Measurements from ENCODE around the gene FER.
"Not testable (repeated sequence)": the region's sequence is repeated elsewhere in the genome, so short reads cannot be mapped to it uniquely, and the experiment has no call there.

Gene FER

DNA sequence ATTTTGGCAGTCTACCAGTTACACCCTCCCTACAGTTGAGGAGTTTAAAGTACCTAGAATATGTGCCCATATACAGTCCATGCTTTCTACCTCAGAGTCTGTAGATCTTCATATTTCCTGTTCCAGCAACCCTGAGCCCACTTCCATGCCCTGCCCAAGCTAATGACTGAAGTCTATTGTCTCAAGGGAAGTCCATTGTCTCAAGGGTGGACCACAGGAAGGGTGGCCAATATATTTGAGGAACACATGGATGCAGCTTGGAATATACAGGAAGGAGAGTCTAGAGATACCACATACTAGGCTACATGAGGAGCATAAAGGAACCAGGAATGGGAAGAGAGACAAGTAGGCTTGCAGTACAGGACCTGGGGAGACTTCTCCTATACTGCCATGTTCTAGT is 274.4 kb downstream of the FER start:
- no peak for DNase-seq
- Histone ChIP-seq H3K36me3 (ENCODE audit: insufficient read depth, low read length) (peaks cover 4% of the 10 kb centered on the region; the same call in 1 of the 2 replicates), H3K27me3 (ENCODE audit: insufficient read depth, low read length, poor library complexity) (no peaks in the 10 kb centered on the region), H3K27ac (ENCODE audit: low read length) (no peak overlapping the region), H3K4me3 (ENCODE audit: low read depth in 1 of 2, low read length in 2 of 2) (no peak overlapping the region), H3K4me1 (ENCODE audit: insufficient read depth, low read length) (no peaks in the 10 kb centered on the region), H2AFZ (ENCODE audit: low read depth, low read length) (no peak overlapping the region), H3K79me2 (ENCODE audit: insufficient read depth, low read length) (no peaks in the 10 kb centered on the region), H3K9me3 (ENCODE audit: insufficient read depth, low read length, severe bottlenecking) (peaks cover 3% of the 10 kb centered on the region), H4K20me1 (ENCODE audit: insufficient read depth, low read length) (no peaks in the 10 kb centered on the region), H3K9ac (ENCODE audit: low read depth, low read length) (no peak overlapping the region), H3K4me2 (ENCODE audit: insufficient read depth, low read length) (no peak overlapping the region)
- no peak for ATAC-seq (ENCODE audit: insufficient read depth, low read depth)
- TF ChIP-seq EZH2 (IDR thresholded peaks at IDR 0.05; ENCODE audit: borderline replicate concordance, low read depth, low read length, severe bottlenecking), result no peak
- TF ChIP-seq, protein P1, sequence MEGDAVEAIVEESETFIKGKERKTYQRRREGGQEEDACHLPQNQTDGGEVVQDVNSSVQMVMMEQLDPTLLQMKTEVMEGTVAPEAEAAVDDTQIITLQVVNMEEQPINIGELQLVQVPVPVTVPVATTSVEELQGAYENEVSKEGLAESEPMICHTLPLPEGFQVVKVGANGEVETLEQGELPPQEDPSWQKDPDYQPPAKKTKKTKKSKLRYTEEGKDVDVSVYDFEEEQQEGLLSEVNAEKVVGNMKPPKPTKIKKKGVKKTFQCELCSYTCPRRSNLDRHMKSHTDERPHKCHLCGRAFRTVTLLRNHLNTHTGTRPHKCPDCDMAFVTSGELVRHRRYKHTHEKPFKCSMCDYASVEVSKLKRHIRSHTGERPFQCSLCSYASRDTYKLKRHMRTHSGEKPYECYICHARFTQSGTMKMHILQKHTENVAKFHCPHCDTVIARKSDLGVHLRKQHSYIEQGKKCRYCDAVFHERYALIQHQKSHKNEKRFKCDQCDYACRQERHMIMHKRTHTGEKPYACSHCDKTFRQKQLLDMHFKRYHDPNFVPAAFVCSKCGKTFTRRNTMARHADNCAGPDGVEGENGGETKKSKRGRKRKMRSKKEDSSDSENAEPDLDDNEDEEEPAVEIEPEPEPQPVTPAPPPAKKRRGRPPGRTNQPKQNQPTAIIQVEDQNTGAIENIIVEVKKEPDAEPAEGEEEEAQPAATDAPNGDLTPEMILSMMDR (IDR thresholded peaks at IDR 0.05; ENCODE audit: borderline replicate concordance, extremely low read depth, low read length, poor library complexity, severe bottlenecking), result no peak

DNA sequence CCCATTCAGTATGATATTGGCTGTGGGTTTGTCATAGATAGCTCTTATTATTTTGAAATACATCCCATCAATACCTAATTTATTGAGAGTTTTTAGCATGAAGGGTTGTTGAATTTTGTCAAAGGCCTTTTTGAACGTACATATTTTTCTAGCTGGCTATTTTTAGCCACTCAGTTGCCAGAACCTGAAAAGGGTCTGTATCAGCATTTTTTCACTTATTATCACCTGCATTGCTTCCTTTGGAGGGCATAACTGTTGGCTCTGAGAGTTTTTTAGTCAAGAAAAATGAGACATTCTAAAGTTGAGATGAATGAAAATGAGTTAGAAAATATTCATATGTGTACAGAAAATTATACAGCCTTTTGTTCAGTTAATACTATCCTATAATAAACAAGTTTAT is 278.0 kb downstream of the FER start:
- H3K9me3 ChIP-seq (ENCODE audit: insufficient read depth, low read length, severe bottlenecking); H3K4me3 ChIP-seq (ENCODE audit: low read depth in 1 of 2, low read length in 2 of 2); H3K36me3 ChIP-seq (ENCODE audit: insufficient read depth, low read length); H4K20me1 ChIP-seq (ENCODE audit: insufficient read depth, low read length); DNase-seq; H3K4me1 ChIP-seq (ENCODE audit: insufficient read depth, low read length); H2AFZ ChIP-seq (ENCODE audit: low read depth, low read length); H3K4me2 ChIP-seq (ENCODE audit: insufficient read depth, low read length); H3K27ac ChIP-seq (ENCODE audit: low read length); H3K9ac ChIP-seq (ENCODE audit: low read depth, low read length); H3K27me3 ChIP-seq (ENCODE audit: insufficient read depth, low read length, poor library complexity); H3K79me2 ChIP-seq (ENCODE audit: insufficient read depth, low read length); ATAC-seq (ENCODE audit: insufficient read depth, low read depth): not testable (repeated sequence)

DNA sequence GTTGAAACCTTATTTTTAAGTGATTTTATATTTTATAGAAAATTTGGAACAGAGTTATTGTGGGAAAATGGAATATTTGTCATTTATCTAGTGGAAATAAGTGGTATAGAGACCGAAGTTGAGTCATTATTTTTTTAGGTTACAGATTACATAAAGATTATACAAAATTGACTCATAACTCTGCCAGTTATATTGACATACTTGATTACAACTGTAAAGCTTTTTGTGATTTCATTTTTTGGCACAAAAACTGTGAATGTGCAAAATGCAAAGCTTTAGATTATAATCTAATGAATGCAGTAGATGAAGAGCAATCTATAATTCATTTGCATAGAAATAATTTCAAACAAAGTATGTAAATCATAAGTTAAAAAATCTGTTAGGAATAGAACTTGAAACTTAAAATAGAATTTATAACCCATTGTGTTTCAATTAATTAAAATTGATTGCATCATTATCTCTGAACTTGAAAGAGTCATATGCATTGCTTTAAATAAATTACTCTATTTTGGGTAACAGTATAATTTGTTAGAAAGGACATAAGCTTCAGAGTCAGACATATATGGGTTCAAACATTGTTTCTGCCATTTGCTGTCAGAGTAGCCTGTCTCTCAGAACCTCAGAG is 280.4 kb downstream of the FER start:
- Histone ChIP-seq H3K4me1 (ENCODE audit: insufficient read depth, low read length) (no peaks in the 10 kb centered on the region), H3K27me3 (ENCODE audit: insufficient read depth, low read length, poor library complexity) (no peaks in the 10 kb centered on the region), H3K9ac (ENCODE audit: low read depth, low read length) (no peak overlapping the region), H3K79me2 (ENCODE audit: insufficient read depth, low read length) (no peaks in the 10 kb centered on the region), H3K27ac (ENCODE audit: low read length) (no peak overlapping the region), H4K20me1 (ENCODE audit: insufficient read depth, low read length) (0 out of 2 replicates have a peak, but pooled peaks cover 2% of the 10 kb centered on the region), H3K9me3 (ENCODE audit: insufficient read depth, low read length, severe bottlenecking) (peaks cover 3% of the 10 kb centered on the region), H3K4me2 (ENCODE audit: insufficient read depth, low read length) (no peak overlapping the region), H3K36me3 (ENCODE audit: insufficient read depth, low read length) (peaks cover 4% of the 10 kb centered on the region; the same call in 1 of the 2 replicates), H3K4me3 (ENCODE audit: low read depth in 1 of 2, low read length in 2 of 2) (no peak overlapping the region), H2AFZ (ENCODE audit: low read depth, low read length) (no peak overlapping the region)
- TF ChIP-seq EZH2 (IDR thresholded peaks at IDR 0.05; ENCODE audit: borderline replicate concordance, low read depth, low read length, severe bottlenecking), result no peak
- TF ChIP-seq, protein P1 (IDR thresholded peaks at IDR 0.05; ENCODE audit: borderline replicate concordance, extremely low read depth, low read length, poor library complexity, severe bottlenecking), result no peak
- DNase-seq, result no peak
- no peak for ATAC-seq (ENCODE audit: insufficient read depth, low read depth)

DNA sequence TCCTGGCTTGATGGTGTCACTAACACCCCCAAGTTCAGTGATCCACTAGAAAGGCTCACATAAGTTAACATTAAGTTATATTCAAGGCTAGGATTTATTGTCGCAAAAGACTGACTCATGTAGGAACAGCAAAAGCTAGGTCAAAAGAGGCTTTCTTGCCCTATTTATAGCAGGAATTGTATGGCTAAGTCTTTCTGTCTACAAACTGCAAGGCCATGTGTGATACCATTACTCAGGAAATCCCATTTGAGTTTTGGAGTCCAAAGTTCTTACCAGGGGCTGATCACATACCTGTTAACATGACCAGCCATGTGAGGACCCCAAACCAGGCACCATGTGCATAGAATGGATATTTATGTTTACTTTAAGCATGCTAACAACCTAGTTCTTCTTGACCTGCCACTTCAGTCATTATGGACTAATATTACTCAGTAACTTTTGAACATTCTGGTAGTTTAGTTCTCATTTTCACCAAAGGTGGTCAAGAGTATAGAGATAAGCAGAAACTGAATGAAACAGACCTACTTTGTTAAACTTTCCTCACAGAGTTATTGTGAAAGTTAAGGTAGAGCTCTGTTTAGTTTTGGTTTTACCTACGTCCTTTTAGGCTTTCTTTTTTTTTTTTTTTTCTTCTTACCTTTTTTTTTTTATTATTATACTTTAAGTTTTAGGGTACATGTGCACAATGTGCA is 281.1 kb downstream of the FER start:
- Histone ChIP-seq H3K4me1 (ENCODE audit: insufficient read depth, low read length) (no peaks in the 10 kb centered on the region), H3K9me3 (ENCODE audit: insufficient read depth, low read length, severe bottlenecking) (peaks cover 3% of the 10 kb centered on the region), H2AFZ (ENCODE audit: low read depth, low read length) (no peak overlapping the region), H4K20me1 (ENCODE audit: insufficient read depth, low read length) (0 out of 2 replicates have a peak, but pooled peaks cover 2% of the 10 kb centered on the region), H3K4me2 (ENCODE audit: insufficient read depth, low read length) (no peak overlapping the region), H3K79me2 (ENCODE audit: insufficient read depth, low read length) (no peaks in the 10 kb centered on the region), H3K36me3 (ENCODE audit: insufficient read depth, low read length) (peaks cover 4% of the 10 kb centered on the region; the same call in 1 of the 2 replicates), H3K27me3 (ENCODE audit: insufficient read depth, low read length, poor library complexity) (no peaks in the 10 kb centered on the region), H3K4me3 (ENCODE audit: low read depth in 1 of 2, low read length in 2 of 2) (no peak overlapping the region), H3K9ac (ENCODE audit: low read depth, low read length) (no peak overlapping the region), H3K27ac (ENCODE audit: low read length) (no peak overlapping the region)
- TF ChIP-seq, protein P1 (IDR thresholded peaks at IDR 0.05; ENCODE audit: borderline replicate concordance, extremely low read depth, low read length, poor library complexity, severe bottlenecking), result no peak
- no peak for TF ChIP-seq EZH2 (IDR thresholded peaks at IDR 0.05; ENCODE audit: borderline replicate concordance, low read depth, low read length, severe bottlenecking)
- DNase-seq (no peak), ATAC-seq (ENCODE audit: insufficient read depth, low read depth) (no peak)

All from DND-41 (cell line).